Measurements from ENCODE around the gene CKM.
A peak's percentile ranks its signal among the peaks of the same experiment; 100 is the strongest.
"Not testable (repeated sequence)": the region's sequence is repeated elsewhere in the genome, so short reads cannot be mapped to it uniquely, and the experiment has no call there.

CKM gene

GRCh38 chr19:45278087-45278486 lies 44.6 kb downstream of the CKM start:
- Histone ChIP-seq H3K27ac (no peak overlapping the region), H3K9ac (ENCODE audit: insufficient read length) (no peak overlapping the region), H3K4me3 (no peak overlapping the region), H3K9me3 (ENCODE audit: low read depth, low read length) (no peaks in the 10 kb centered on the region), H3K36me3 (ENCODE audit: insufficient read depth, low read length) (peaks cover 3% of the 10 kb centered on the region; the same call in 1 of the 2 replicates)
- no peak for TF ChIP-seq POLR2AphosphoS5 (IDR thresholded peaks at IDR 0.05; ENCODE audit: borderline replicate concordance, low read depth, low read length)
- TF ChIP-seq FOXP2 (optimal IDR thresholded peaks at IDR 0.05; ENCODE audit: control extremely low read depth, extremely low read length, insufficient read depth) = no peak
- TF ChIP-seq EZH2 (IDR thresholded peaks at IDR 0.05) = no peak
- no peak for DNase-seq (ENCODE audit: low read depth, low spot score)

DNA sequence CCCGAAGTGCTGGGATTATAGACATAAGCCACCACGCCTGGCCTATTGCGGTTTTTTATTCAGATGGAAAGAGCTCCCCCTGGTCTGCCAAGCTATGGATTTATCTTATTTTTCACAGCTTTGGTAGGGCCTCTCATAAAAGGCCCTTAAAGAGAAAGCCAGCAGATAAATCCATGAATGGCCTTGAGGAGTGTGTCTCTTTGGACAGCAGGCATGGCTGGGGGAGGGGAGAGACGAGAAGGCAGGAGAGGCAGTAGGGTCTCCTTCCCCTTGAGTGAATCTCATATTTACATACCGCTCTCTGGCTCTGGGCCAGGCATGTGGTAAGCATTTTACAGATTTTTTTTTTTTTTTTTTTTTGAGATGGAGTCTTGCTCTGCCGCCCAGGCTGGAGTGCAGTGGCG lies 46.4 kb downstream of the CKM start:
- no peak for TF ChIP-seq EZH2 (IDR thresholded peaks at IDR 0.05)
- TF ChIP-seq POLR2AphosphoS5 (IDR thresholded peaks at IDR 0.05; ENCODE audit: borderline replicate concordance, low read depth, low read length) = no peak
- TF ChIP-seq FOXP2 (optimal IDR thresholded peaks at IDR 0.05; ENCODE audit: control extremely low read depth, extremely low read length, insufficient read depth) = no peak
- Histone ChIP-seq H3K4me3 (peak overlapping the region; percentile 58; the same call in 1 of the 2 replicates), H3K27ac (peak overlapping the region; percentile 89), H3K9me3 (ENCODE audit: low read depth, low read length) (no peaks in the 10 kb centered on the region), H3K9ac (ENCODE audit: insufficient read length) (no peak overlapping the region), H3K36me3 (ENCODE audit: insufficient read depth, low read length) (peaks cover 5% of the 10 kb centered on the region; the same call in 1 of the 2 replicates)
- peak; percentile 65 for DNase-seq (ENCODE audit: low read depth, low spot score)

GRCh38 chr19:45275370-45275971 lies 47.2 kb downstream of the CKM start:
- no peak overlapping the region for H3K9ac ChIP-seq (ENCODE audit: insufficient read length)
- H3K9me3 ChIP-seq (ENCODE audit: low read depth, low read length) = no peaks in the 10 kb centered on the region
- peaks cover 6% of the 10 kb centered on the region; the same call in 1 of the 2 replicates for H3K36me3 ChIP-seq (ENCODE audit: insufficient read depth, low read length)
- no peak overlapping the region for H3K4me3 ChIP-seq
- H3K27ac ChIP-seq = peak overlapping the region; percentile 89; the same call in 1 of the 2 replicates
- TF ChIP-seq POLR2AphosphoS5 (IDR thresholded peaks at IDR 0.05; ENCODE audit: borderline replicate concordance, low read depth, low read length) (peak; percentile 33; the same call in 1 of the 2 replicates), FOXP2 (optimal IDR thresholded peaks at IDR 0.05; ENCODE audit: control extremely low read depth, extremely low read length, insufficient read depth) (no peak), EZH2 (IDR thresholded peaks at IDR 0.05) (no peak)
- no peak for DNase-seq (ENCODE audit: low read depth, low spot score)

GRCh38 chr19:45273521-45273855 lies 49.2 kb downstream of the CKM start:
- no peak overlapping the region for H3K9ac ChIP-seq (ENCODE audit: insufficient read length)
- H3K27ac ChIP-seq = peak overlapping the region; percentile 72
- peaks cover 6% of the 10 kb centered on the region; the same call in 1 of the 2 replicates for H3K36me3 ChIP-seq (ENCODE audit: insufficient read depth, low read length)
- no peaks in the 10 kb centered on the region for H3K9me3 ChIP-seq (ENCODE audit: low read depth, low read length)
- no peak for DNase-seq (ENCODE audit: low read depth, low spot score)
- no peak for TF ChIP-seq FOXP2 (optimal IDR thresholded peaks at IDR 0.05; ENCODE audit: control extremely low read depth, extremely low read length, insufficient read depth)
- TF ChIP-seq POLR2AphosphoS5 (IDR thresholded peaks at IDR 0.05; ENCODE audit: borderline replicate concordance, low read depth, low read length) = no peak
- TF ChIP-seq EZH2 (IDR thresholded peaks at IDR 0.05) = no peak
- H3K4me3 ChIP-seq = peak overlapping the region; percentile 11; the same call in 1 of the 2 replicates

DNA sequence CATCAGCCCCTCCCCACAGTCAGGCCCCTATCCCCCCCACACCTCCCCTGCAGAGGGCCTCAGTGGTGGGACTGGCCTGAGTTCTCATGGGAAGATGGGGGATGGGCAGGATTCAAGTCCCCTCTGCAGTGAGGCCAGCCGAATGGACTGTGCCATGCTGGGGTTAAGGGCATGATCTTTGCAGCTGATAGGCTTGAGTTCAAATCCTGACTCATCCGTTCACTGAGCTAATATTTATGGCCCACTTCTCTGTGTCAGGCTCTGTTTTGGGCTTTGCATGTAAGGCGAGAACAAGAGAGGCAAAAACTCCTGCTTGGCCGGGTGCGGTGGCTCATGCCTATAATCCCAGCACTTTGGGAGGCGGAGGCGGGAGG lies 51.0 kb downstream of the CKM start:
- no peak for DNase-seq (ENCODE audit: low read depth, low spot score)
- H3K27ac ChIP-seq = no peak overlapping the region
- H3K4me3 ChIP-seq = no peak overlapping the region
- no peak overlapping the region for H3K9ac ChIP-seq (ENCODE audit: insufficient read length)
- H3K9me3 ChIP-seq (ENCODE audit: low read depth, low read length) = no peaks in the 10 kb centered on the region
- TF ChIP-seq POLR2AphosphoS5 (IDR thresholded peaks at IDR 0.05; ENCODE audit: borderline replicate concordance, low read depth, low read length) = no peak
- TF ChIP-seq EZH2 (IDR thresholded peaks at IDR 0.05) = no peak
- TF ChIP-seq FOXP2 (optimal IDR thresholded peaks at IDR 0.05; ENCODE audit: control extremely low read depth, extremely low read length, insufficient read depth) = no peak
- H3K36me3 ChIP-seq (ENCODE audit: insufficient read depth, low read length) = peaks cover 6% of the 10 kb centered on the region; the same call in 1 of the 2 replicates

DNA sequence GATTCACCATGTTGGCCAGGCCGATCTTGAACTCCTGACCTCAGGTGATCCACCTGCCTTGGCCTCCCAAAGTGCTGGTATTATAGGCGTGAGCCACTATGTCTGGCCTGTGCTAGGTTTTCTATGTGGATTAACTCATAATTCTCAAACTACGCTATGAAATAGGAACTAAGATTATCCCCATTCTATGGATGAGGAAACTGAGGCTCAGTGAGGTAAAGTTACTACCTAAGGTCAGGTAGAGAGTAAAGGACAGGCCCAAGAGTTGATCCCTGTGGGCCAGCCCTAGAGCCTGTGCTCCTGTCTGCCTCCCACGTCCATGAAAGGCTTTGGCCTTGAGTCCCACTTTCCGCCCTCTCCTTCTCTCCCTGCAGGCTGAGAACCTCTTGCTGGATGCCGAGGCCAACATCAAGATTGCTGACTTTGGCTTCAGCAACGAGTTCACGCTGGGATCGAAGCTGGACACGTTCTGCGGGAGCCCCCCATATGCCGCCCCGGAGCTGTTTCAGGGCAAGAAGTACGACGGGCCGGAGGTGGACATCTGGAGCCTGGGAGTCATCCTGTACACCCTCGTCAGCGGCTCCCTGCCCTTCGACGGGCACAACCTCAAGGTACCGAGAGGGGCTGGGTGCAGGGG lies 51.5 kb downstream of the CKM start:
- no peak for DNase-seq (ENCODE audit: low read depth, low spot score)
- H3K9ac ChIP-seq (ENCODE audit: insufficient read length) = no peak overlapping the region
- no peak for TF ChIP-seq EZH2 (IDR thresholded peaks at IDR 0.05)
- no peak for TF ChIP-seq POLR2AphosphoS5 (IDR thresholded peaks at IDR 0.05; ENCODE audit: borderline replicate concordance, low read depth, low read length)
- TF ChIP-seq FOXP2 (optimal IDR thresholded peaks at IDR 0.05; ENCODE audit: control extremely low read depth, extremely low read length, insufficient read depth) = no peak
- no peak overlapping the region for H3K27ac ChIP-seq
- H3K9me3 ChIP-seq (ENCODE audit: low read depth, low read length) = no peaks in the 10 kb centered on the region
- no peak overlapping the region for H3K4me3 ChIP-seq
- peaks cover 6% of the 10 kb centered on the region; the same call in 1 of the 2 replicates for H3K36me3 ChIP-seq (ENCODE audit: insufficient read depth, low read length)

DNA sequence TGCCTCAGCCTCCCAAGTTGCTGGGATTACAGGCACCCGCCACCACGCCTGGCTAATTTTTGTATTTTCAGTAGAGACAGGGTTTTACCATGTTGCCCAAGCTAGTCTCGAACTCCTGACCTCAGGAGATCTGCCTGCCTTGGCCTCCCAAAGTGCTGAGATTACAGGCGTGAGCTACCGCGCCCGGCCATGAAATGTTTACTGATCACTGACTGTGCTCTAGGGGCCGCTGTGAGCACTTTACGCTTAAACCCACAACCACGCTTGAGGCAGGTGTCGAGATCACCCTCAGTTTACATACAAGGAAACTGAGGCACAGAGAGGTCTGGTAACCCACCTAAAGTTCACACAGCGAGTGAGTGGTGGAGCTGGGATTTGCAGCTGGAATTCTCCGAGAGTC lies 52.7 kb downstream of the CKM start:
- not testable (repeated sequence) for H3K9me3 ChIP-seq (ENCODE audit: low read depth, low read length); H3K27ac ChIP-seq; DNase-seq (ENCODE audit: low read depth, low spot score); H3K9ac ChIP-seq (ENCODE audit: insufficient read length); H3K4me3 ChIP-seq; H3K36me3 ChIP-seq (ENCODE audit: insufficient read depth, low read length)

- TF ChIP-seq POLR2AphosphoS5 (IDR thresholded peaks at IDR 0.05; ENCODE audit: borderline replicate concordance, low read depth, low read length) (no peak), EZH2 (IDR thresholded peaks at IDR 0.05) (no peak)
- Histone ChIP-seq H3K9ac (ENCODE audit: insufficient read length) (no peak overlapping the region), H3K4me3 (no peak overlapping the region), H3K27ac (no peak overlapping the region), H3K36me3 (ENCODE audit: insufficient read depth, low read length) (peaks cover 6% of the 10 kb centered on the region; the same call in 1 of the 2 replicates), H3K9me3 (ENCODE audit: low read depth, low read length) (no peaks in the 10 kb centered on the region)
- DNase-seq (ENCODE audit: low read depth, low spot score) = no peak
These were observed 55.4 kb downstream of the CKM start for GRCh38 chr19:45267296-45267695.

DNA sequence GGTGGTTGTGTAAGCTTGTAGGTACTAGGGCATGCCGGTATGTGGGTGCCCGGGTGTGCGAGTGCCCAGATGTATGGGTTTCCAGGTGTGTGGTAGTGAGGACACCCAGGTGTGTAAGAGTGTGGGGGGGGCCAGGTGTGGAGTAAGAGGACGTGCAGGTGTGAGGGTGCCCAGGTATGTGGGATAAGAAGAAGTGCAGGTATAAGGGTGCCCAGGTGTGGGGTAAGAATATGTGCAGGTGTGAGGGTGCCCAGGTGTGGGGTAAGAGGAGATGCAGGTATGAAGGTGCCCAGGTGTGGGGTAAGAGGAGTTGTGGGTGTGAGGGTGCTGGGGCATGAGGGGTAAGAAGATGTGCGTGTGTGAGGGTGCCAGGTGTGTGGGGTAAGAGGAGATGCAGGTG lies 57.3 kb downstream of the CKM start:
- no peak overlapping the region for H3K4me3 ChIP-seq
- TF ChIP-seq FOXP2 (optimal IDR thresholded peaks at IDR 0.05; ENCODE audit: control extremely low read depth, extremely low read length, insufficient read depth) (no peak), POLR2AphosphoS5 (IDR thresholded peaks at IDR 0.05; ENCODE audit: borderline replicate concordance, low read depth, low read length) (no peak), EZH2 (IDR thresholded peaks at IDR 0.05) (no peak)
- H3K9ac ChIP-seq (ENCODE audit: insufficient read length) = no peak overlapping the region
- DNase-seq (ENCODE audit: low read depth, low spot score) = no peak
- H3K36me3 ChIP-seq (ENCODE audit: insufficient read depth, low read length) = no peaks in the 10 kb centered on the region
- no peaks in the 10 kb centered on the region for H3K9me3 ChIP-seq (ENCODE audit: low read depth, low read length)
- H3K27ac ChIP-seq = no peak overlapping the region

Measured in SK-N-MC (cell line).